NCI-H524 treated with DMSO at 0.1 percent for 48 hours (cell line): ENCODE measurements around the gene B3GALT4.
A peak's percentile ranks its signal among the peaks of the same experiment; 100 is the strongest.
"Not testable (repeated sequence)": the region's sequence is repeated elsewhere in the genome, so short reads cannot be mapped to it uniquely, and the experiment has no call there.

Experiments used
- DNase-seq: peaks from one replicate; lab custom pipeline; 2025; lab: John Stamatoyannopoulos, UW

B3GALT4 gene

DNA sequence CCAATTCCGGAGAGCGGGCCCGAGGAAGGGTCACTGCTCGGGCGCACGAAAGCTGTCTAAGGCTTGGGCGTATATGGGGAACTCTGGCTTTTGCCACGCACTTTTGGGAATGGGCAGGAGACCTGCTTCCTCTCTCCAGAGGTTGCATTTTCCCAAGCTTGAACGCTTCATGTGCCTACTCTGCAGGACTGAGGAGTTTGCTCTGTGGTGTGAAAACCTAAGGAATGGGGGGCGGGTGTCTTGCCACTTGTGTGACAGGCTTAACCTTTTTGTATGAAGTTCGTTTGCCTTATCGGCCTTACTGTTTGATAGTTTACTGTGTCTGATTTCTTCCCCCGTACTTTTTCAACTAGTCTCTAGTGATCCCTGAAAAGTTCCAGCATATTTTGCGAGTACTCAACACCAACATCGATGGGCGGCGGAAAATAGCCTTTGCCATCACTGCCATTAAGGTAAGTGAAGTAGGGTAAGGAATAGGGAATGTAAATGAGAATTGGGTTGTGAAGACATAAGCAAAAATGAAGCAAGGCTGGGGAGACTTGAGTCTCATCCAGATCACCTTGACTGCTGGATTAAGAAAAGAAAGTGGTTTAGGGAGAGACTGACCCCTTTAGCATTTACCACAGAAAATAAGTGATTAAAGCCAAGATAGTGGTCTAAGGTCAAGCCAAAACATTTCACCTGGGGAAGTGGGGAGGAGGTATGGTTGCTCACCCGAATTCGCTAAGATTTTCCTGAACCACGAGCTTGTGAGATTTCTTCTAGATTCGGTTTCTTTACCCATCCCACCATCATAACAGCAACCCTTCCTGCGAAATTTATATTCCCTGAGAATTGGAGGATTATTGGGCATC lies 4.4 kb upstream of the B3GALT4 start:
- no peak for DNase-seq

- no peak for DNase-seq
Measured at GRCh38 chr6:33273129-33273923, 3.6 kb upstream of the B3GALT4 start.

- no peak for DNase-seq
Measured at GRCh38 chr6:33273924-33274902, 2.7 kb upstream of the B3GALT4 start.

GRCh38 chr6:33275795-33276580 lies 935 bp upstream of the B3GALT4 start:
- not testable (repeated sequence) for DNase-seq

DNA sequence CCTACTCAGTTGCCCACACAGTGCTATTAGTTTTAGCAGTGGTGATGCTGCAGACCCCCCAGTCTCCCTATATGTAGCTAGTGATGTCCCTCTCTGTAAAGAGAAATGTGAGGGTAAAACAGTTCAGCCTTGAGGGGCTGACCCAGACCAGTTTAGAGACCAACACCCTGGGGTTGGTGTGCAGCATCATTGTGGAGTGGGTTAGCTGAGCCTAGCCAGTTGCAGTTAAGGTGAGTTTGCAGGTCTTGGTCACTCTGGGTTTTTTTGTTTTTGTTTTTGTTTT lies 401 bp upstream of the B3GALT4 start:
- no peak for DNase-seq

DNA sequence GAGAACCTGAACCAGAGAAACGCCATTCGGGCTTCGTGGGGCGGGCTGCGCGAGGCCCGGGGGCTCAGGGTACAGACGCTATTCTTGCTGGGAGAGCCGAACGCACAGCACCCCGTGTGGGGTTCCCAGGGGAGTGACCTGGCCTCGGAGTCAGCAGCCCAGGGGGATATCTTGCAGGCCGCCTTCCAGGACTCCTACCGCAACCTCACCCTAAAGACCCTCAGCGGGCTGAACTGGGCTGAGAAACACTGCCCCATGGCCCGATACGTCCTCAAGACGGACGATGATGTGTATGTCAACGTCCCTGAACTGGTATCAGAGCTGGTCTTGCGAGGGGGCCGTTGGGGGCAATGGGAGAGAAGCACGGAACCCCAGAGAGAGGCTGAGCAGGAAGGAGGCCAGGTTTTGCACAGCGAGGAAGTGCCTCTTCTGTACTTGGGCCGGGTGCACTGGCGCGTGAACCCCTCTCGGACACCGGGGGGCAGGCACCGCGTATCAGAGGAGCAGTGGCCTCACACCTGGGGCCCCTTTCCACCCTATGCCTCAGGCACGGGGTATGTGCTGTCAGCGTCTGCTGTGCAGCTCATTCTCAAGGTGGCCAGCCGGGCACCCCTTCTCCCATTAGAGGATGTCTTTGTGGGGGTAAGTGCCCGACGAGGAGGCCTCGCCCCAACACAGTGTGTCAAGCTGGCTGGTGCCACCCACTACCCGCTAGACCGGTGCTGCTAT lies 904 bp downstream of the B3GALT4 start:
- DNase-seq: no peak

DNA sequence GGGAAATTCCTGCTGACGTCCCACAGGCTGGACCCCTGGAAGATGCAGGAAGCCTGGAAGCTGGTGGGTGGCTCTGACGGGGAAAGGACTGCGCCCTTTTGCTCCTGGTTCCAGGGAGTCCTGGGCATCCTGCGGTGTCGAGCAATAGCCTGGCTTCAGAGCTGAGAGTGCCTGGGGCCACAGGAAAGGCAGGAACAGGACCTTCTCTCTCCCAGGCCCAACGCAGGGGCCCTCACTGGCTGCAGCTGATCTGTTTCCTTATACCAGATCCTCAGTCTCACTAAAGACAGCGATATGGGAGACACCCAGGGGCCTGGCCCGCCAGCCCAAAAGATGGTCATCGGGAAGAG lies 1.4 kb downstream of the B3GALT4 start:
- no peak for DNase-seq

GRCh38 chr6:33278810-33279209 lies 1.9 kb downstream of the B3GALT4 start:
- no peak for DNase-seq

DNA sequence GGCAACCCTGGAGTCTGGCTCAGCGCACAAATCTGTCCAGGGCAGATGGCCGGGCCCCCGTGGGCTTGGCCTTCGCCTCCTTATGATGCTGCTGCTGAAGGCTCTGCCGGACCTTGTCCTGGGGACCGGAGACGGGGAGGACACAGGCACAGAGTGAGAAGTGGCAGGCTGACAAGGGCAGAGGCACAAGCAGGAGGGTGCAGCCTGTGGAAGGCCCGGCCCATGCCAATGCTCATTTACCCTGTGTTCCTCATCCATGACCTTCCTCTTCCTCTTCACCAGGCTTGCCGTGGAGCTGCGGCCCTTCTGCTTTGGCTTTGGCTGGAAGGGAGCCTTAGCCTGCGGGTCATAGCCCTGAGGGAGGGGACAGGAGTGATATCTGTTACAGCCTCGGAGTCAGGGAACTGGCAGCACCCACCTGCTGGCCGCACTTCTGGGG lies 2.4 kb downstream of the B3GALT4 start:
- no peak for DNase-seq

- no peak for DNase-seq
Measured at GRCh38 chr6:33279971-33280511, 3.1 kb downstream of the B3GALT4 start.

DNA sequence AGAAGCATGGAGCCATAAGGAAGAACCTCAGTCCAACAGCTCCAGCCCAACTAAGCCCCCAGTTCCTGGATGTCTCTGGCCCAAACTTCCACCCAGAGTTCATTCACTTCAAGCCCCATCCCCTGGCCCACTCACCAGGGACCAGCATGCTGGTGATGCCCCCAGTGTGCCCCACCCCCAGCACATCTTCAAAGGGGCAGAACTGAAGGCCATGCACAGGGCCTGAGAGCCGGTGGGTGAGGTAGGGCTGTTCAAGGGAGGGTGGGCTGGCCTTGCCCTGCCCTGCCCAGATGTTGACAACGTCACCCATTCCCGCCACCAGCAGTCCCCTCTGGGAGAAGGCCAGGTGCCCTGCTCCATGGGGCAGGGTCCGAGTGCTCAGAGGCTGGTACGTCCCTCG lies 3.6 kb downstream of the B3GALT4 start:
- DNase-seq: no peak

DNA sequence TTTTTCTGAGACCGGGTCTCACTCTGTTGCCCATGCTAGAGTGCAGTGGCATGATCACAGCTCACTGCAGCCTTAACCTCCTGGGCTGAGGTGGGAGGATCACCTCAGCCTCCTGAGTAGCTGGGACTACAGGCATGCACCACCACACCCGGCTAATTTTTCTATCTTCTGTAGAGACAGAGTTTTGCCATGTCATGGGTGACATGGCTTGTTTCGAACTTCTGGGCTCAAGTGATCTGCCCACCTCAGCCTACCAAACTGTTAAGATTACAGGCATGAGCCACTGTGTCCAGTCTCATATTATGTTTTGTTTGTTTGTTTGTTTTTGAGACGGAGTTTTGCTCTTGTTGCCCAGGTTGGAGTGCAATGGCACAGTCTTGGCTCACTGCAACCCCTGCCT lies 8.3 kb downstream of the B3GALT4 start:
- not testable (repeated sequence) for DNase-seq

DNA sequence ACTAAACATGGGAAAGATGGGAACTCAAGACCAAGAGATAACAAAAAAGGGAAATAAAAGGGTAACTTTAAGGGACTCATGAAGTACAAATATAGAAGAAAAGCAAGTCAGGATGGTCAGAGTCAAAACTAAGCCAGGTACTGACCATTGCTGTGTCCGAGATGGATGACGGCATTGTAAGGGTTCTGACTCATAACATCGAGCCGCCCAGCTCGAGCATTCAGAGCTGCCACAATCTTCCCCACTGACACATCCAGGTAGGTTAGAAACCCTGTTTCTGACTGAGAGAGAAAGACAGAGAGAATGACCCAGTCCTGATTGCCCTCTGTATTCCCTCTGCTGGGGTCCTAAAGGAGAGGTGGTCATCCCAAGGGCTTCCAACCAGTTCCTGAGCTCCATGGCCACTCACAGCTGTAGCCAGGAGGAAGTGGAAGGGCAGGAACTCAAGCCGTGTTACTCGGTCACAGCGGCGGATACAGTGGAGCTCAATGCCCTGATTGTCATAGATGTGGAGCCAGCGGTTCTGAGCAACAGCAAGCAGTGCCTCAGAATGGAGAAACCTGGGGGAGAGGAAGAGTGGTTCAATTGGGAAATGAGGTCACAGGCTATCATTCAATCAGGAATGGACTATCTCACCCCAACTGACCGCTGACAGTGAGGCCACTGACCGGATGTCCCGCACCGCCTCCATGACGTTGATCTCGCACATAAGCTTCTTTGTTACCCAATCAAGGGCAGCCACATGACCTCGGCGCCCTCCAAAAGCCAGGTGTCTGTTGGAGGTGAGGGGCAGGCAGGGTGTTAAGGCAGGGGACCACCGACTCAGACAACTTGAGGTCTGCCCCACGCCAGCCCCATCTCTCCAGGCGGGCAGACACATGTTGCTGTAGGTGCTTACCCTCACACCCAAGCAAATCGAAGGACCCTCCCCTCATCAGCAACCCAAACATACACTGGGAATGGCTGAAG lies 10.3 kb downstream of the B3GALT4 start:
- DNase-seq: no peak

- DNase-seq: no peak
Measured at GRCh38 chr6:33288141-33288920, 11.4 kb downstream of the B3GALT4 start.

- DNase-seq: peak; percentile 76
Measured at GRCh38 chr6:33288921-33289783, 12.2 kb downstream of the B3GALT4 start, which contains the start of the genes PFDN6 and WDR46. Gene PFDN6 (plus strand): TSS chr6:33289601. CDS start chr6:33289857, 256 bp downstream. Gene WDR46 (minus strand): TSS chr6:33289239. CDS start chr6:33289170, 69 bp downstream.

DNA sequence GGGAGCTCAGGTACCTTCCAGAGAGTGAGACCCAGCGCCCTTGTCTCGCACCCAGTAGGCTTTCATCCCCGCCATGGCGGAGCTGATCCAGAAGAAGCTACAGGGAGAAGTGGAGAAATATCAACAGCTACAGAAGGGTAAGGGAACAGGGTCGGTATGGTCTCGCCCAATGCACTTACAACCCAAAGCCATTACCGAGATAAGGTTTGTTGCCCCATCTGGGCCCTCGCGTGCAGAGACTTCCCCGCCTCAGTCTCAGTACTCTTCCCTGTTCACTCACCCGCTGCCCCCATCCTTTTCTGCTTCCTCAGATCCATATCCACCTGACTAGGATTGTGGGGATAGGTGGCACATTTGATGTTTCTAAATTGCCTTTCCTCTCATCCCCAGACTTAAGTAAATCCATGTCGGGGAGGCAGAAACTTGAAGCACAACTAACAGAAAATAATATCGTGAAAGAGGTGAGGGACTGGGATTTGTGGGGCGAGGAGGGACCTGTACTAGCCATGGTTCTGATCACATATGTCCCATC lies 12.9 kb downstream of the B3GALT4 start:
- no peak for DNase-seq

GRCh38 chr6:33290459-33290858 lies 13.5 kb downstream of the B3GALT4 start:
- DNase-seq: no peak
